Neural cell (in vitro differentiated cells): Measurements from ENCODE around the gene HFM1.

Experiments
- CTCF ChIP-seq: fragments of 450-650 bp; IDR thresholded peaks from 2 replicates; pipeline ENCODE4 v1.5.1; 2014; ENCODE audit warnings: antibody characterized with exemption, mild to moderate bottlenecking, moderate library complexity; ENCODE audit not compliant: poor library complexity, severe bottlenecking
- EZH2 ChIP-seq: fragments of 200-600, 300-800 bp; shearing (Covaris generic), sonication (generic); IDR thresholded peaks from 2 replicates; pipeline ENCODE4 v1.6.1; 2014; ENCODE audit warnings: antibody characterized with exemption, low read length, borderline replicate concordance, mild to moderate bottlenecking; ENCODE audit not compliant: insufficient read depth, poor library complexity, severe bottlenecking
- POLR2AphosphoS5 ChIP-seq: IDR thresholded peaks from 2 replicates; pipeline ENCODE4 v1.6.1; 2012
- TAF1 ChIP-seq: IDR thresholded peaks from 2 replicates; pipeline ENCODE4 v1.6.1; 2012; ENCODE audit warnings: low read depth

DNA sequence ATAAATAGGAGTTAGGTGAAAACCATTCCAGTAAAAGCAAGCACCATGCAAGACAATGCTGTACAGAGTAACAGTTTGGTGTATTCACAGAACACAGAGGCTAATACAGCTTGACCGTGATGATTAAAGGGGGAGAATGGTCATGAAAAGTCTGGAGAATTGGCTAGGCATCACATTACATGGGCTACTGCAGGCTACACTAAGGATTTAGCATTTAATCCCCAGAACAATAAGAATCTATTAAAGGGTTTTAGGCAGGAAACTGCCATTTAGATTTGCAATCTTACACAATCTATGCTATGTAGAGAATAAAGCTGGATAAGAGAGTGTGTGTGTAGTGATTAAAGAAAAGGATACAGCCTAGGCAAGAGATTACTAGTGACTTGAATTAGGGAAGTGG lies 30.6 kb downstream of the HFM1 start:
- no peak for TF ChIP-seq EZH2
- TF ChIP-seq CTCF, result no peak
- no peak for TF ChIP-seq TAF1
- no peak for TF ChIP-seq POLR2AphosphoS5
